Epithelial cell of esophagus (primary cell): ENCODE results near the gene BET1.

Experiments used
- DNase-seq: peaks from one replicate; pipeline ENCODE4 v3.0.0; 2010; ENCODE audit warnings: low read depth
- H3K4me3 ChIP-seq: 2 replicates; pipeline ENCODE4 v1.5.1; 2011; ENCODE audit warnings: mild to moderate bottlenecking, low read length, control low read depth
- CTCF ChIP-seq: IDR thresholded peaks from 2 replicates; pipeline ENCODE4 v1.5.1; 2011; ENCODE audit warnings: low read depth, mild to moderate bottlenecking, low read length, control low read depth, inconsistent platforms; ENCODE audit not compliant: insufficient read depth; ENCODE audit errors: missing control alignments

Gene BET1

GRCh38 chr7:93980744-93981479, 23.2 kb downstream of the BET1 start:
- no peak overlapping the region for H3K4me3 ChIP-seq
- no peak for DNase-seq
- TF ChIP-seq CTCF = no peak

DNA sequence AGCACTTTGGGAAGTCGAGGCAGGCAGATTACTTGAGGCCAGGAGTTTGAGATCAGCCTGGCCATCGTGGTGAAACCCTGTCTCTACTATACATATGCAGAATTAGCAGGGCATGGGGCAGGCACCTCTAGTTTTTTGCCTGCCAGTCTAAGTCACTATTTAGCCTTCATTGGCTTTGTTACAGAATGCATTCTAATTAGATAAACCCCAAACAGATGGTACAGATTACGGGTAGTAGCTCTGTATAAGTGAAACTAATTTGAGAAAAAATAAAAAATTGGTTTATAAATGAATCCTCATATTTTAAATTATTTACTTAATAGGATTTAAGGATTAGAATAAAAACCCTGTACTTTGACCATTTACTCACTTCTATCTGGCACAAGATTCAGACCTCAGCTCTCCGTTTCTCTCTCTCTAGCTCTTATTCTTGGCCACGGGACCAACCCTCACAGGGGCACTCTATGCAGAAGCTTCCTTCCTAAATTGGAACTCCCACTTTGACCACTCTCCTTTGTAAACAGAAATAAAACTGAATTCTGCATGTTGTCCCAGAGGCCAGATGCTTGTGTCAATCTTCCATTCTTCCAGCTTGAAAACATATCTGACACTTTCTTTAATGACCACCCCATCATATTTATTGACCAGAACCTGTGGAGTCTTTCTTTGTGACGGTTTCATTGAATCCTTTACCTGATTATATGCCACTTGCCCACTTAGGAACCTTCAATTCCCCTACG, 26.8 kb downstream of the BET1 start:
- DNase-seq = no peak
- no peak overlapping the region for H3K4me3 ChIP-seq
- no peak for TF ChIP-seq CTCF

DNA sequence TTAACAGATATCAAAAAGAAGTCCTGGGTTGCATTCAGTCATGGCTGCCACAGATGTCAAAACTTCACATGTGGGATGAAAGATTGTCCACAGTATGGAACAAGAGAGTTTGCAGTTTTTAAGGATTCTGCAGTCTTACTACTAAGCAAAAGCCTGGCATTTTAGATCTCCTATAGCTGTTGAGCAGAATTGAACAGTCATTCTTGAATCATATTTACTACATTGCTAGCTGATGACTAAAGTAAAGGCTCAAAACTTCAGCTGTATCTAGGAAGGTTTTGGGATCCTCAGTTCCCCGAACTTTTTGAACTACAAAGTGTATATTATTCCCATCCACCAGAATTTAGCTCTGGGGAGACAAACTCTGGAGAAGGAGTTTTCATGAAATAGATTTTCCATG, 31.0 kb downstream of the BET1 start:
- DNase-seq = peak; percentile 51
- no peak for TF ChIP-seq CTCF
- H3K4me3 ChIP-seq = no peak overlapping the region

- DNase-seq = no peak
- H3K4me3 ChIP-seq = no peak overlapping the region
- no peak for TF ChIP-seq CTCF
Observed at GRCh38 chr7:93972029-93972725, 32.0 kb downstream of the BET1 start.

DNA sequence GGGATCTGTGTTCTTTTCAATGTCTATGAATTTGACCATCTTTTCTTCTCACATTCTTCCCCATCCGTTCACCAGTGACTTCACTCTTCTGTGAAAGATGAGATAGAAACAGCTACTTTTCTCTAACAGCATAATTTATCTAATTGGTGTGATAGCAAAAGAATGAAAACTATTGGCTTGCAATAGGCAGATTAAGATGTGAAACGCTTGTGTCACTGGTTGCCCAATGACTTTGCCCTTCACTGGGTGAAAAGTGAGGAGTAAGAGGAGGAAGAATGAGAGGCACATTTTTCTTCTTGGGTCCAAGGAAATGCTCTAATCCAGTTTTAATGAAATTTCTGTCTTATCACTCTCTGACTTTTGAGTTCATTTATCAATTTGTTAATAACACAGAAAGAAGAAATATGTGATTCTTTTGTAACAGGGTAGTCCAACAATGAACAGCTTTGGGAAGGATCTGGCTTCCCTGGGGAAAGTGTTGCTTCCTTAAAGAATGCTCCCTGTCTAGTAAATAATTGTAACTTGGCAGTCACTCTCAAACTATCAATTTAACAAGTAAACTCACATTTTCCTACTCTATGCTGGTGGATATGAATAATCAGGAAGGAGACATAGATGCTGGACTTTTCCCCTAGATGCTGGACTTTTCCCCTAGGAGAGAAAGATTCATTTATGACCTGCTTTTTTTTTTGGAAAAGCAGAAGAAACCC, 35.1 kb downstream of the BET1 start:
- TF ChIP-seq CTCF = no peak
- no peak for DNase-seq
- no peak overlapping the region for H3K4me3 ChIP-seq

DNA sequence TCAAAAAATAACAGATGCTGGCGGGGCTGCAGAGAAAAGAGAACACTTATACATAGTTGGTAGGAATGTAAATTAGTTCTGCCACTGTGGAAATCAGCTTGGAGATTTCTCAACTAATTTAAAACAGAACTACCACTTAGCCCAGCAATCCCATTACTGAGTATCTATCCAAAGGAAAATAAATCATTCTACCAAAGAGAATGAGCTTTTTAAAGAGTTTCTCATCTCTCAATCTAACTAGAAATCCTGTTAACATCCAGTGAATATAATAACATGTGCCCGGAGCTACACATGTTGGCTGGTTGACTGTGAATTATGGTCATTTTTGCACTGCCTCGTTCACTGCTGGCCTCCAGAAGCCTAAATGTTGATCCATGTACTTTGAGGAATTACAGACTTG, 39.3 kb downstream of the BET1 start:
- H3K4me3 ChIP-seq = no peak overlapping the region
- no peak for TF ChIP-seq CTCF
- no peak for DNase-seq
